ENCODE measurements around the gene PTPRJ. TPM values are rescaled to one million over a fixed set of nuclear protein-coding genes. Genes with fewer than 3 reads are reported as not detected.

The PTPRJ gene
- total RNA-seq, 3 donors from 2014 or later = 13.8 to 22.3 (median 19.0) TPM

DNA sequence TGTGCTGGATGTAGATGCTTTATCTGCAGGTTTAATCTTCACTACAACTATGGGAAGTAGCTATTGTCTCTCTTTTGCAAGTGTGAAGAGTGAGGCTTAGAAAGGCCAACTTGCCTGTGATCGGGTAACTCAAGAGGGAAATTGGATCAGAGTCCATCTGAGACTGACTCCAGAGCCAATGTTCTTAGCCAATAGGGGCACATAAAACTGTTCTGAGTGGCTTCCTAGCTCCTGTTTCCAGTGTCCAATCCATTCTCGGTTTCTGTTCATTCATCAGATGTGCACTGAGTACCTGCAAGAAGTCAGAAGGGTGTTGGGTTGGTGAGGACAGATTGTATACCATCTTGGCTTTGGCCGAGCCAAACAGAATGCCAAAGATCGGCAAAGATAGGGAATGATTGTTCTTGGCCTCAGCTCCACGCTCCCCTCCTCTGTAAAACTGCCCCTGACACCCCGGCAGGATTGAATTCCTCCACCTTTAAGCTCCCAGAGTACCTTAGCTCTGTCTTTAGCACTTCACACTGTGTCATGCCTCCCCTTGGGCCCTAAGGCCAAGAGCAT lies 100.0 kb downstream of the PTPRJ start:
- Mint-ChIP-seq H3K9me3 (no peaks in the 10 kb centered on the region), H3K27me3 (ENCODE audit: low read depth) (no peaks in the 10 kb centered on the region), H3K36me3 (ENCODE audit: insufficient read depth) (peaks cover 19% of the 10 kb centered on the region), H3K4me3 (no peak overlapping the region), H3K4me1 (ENCODE audit: low read depth) (peaks cover 51% of the 10 kb centered on the region)
- DNase-seq = no peak
- no peak for ATAC-seq

GRCh38 chr11:48081151-48082010 lies 101.0 kb downstream of the PTPRJ start:
- Mint-ChIP-seq H3K4me3 (no peak overlapping the region), H3K4me1 (ENCODE audit: low read depth) (peaks cover 44% of the 10 kb centered on the region), H3K36me3 (ENCODE audit: insufficient read depth) (peaks cover 11% of the 10 kb centered on the region), H3K9me3 (no peaks in the 10 kb centered on the region), H3K27me3 (ENCODE audit: low read depth) (no peaks in the 10 kb centered on the region)
- ATAC-seq (peak; percentile 23 to 61), DNase-seq (no peak)

DNA sequence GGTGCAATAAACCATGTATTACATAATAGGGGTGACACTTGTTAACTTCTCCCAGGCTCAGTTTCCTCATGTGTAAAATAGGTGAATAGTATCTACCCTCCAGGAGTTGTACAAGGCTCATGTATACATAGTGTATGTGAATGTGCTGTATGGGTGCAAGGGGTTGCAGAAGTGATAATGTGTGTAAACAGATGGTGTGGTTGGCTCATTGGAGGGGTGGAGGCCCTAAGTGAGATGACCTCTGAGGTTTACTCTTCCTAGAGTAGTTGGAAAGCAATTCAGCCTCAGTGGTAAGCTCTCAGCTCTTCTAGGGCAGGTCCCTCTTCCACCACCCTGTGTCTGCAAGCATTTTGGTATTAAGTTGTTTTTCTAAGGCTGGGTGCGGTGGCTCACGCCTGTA lies 102.4 kb downstream of the PTPRJ start:
- H3K4me1 Mint-ChIP-seq (ENCODE audit: low read depth) = peaks cover 50% of the 10 kb centered on the region
- ATAC-seq (no peak), DNase-seq (no peak)
- no peaks in the 10 kb centered on the region for H3K9me3 Mint-ChIP-seq
- H3K4me3 Mint-ChIP-seq = no peak overlapping the region
- H3K36me3 Mint-ChIP-seq (ENCODE audit: insufficient read depth) = peaks cover 8% of the 10 kb centered on the region
- no peaks in the 10 kb centered on the region for H3K27me3 Mint-ChIP-seq (ENCODE audit: low read depth)

- no peaks in the 10 kb centered on the region for H3K27me3 Mint-ChIP-seq (ENCODE audit: low read depth)
- peaks cover 7% of the 10 kb centered on the region for H3K36me3 Mint-ChIP-seq (ENCODE audit: insufficient read depth)
- peaks cover 50% of the 10 kb centered on the region for H3K4me1 Mint-ChIP-seq (ENCODE audit: low read depth)
- no peak for DNase-seq
- ATAC-seq = no peak
- H3K4me3 Mint-ChIP-seq = no peak overlapping the region
- no peaks in the 10 kb centered on the region for H3K9me3 Mint-ChIP-seq
Measured at GRCh38 chr11:48083421-48083820, 103.1 kb downstream of the PTPRJ start.

- no peak for DNase-seq
Measured at GRCh38 chr11:48085688-48086087, 105.3 kb downstream of the PTPRJ start.

GRCh38 chr11:48087422-48087821 lies 107.1 kb downstream of the PTPRJ start:
- H3K27me3 Mint-ChIP-seq (ENCODE audit: low read depth) = no peaks in the 10 kb centered on the region
- H3K4me1 Mint-ChIP-seq (ENCODE audit: low read depth) = peaks cover 50% of the 10 kb centered on the region
- DNase-seq (no peak), ATAC-seq (no peak)
- H3K36me3 Mint-ChIP-seq (ENCODE audit: insufficient read depth) = peaks cover 4% of the 10 kb centered on the region
- H3K4me3 Mint-ChIP-seq = no peak overlapping the region
- H3K9me3 Mint-ChIP-seq = no peaks in the 10 kb centered on the region

More at GRCh38 chr11:48085688-48086087, 105.3 kb downstream of the PTPRJ start:
- Mint-ChIP-seq H3K9me3 (no peaks in the 10 kb centered on the region), H3K4me3 (no peak overlapping the region), H3K27me3 (ENCODE audit: low read depth) (no peaks in the 10 kb centered on the region), H3K4me1 (ENCODE audit: low read depth) (peaks cover 53% of the 10 kb centered on the region), H3K36me3 (ENCODE audit: insufficient read depth) (peaks cover 4% of the 10 kb centered on the region)
- no peak for ATAC-seq

DNA sequence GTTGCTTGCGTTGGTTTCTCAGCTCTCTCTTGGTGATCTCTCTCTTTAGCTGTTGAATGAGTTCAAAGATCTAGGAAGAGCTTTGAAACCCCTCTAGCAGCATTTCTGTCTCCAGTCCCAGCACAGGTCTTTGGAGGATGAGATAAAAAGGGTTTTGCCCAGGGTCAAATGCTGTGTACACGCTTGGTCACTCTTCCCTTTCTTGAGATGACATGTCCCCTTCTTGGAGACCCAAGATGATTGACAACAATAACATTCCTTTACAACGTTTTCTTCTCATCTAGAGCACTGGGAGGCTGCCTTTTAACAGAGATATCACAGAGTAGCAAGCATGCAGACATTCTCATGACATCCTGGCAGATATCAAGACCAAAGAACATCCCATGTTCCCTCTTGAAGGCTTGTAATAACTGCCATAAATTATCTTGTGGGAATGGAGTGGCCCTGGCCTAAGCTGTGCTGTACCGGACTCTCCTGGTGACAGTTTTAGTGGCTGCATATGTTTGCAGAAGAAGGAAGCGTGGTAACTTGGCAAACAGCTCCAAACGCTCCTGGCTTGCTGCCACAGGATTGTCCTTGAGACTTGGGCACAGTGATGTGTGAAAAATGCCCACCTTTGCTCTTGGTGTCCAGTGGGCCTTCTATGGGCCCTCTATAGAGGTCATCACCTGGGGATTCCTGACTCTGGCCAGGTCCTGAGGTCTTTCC lies 107.8 kb downstream of the PTPRJ start:
- H3K4me3 Mint-ChIP-seq = no peak overlapping the region
- no peaks in the 10 kb centered on the region for H3K9me3 Mint-ChIP-seq
- peaks cover 51% of the 10 kb centered on the region for H3K4me1 Mint-ChIP-seq (ENCODE audit: low read depth)
- H3K36me3 Mint-ChIP-seq (ENCODE audit: insufficient read depth) = peaks cover 4% of the 10 kb centered on the region
- no peaks in the 10 kb centered on the region for H3K27me3 Mint-ChIP-seq (ENCODE audit: low read depth)
- ATAC-seq = no peak
- DNase-seq = no peak

GRCh38 chr11:48088682-48089050 lies 108.3 kb downstream of the PTPRJ start:
- ATAC-seq (no peak), DNase-seq (no peak)
- Mint-ChIP-seq H3K27me3 (ENCODE audit: low read depth) (no peaks in the 10 kb centered on the region), H3K9me3 (no peaks in the 10 kb centered on the region), H3K4me1 (ENCODE audit: low read depth) (peaks cover 52% of the 10 kb centered on the region), H3K36me3 (ENCODE audit: insufficient read depth) (peaks cover 2% of the 10 kb centered on the region), H3K4me3 (no peak overlapping the region)

DNA sequence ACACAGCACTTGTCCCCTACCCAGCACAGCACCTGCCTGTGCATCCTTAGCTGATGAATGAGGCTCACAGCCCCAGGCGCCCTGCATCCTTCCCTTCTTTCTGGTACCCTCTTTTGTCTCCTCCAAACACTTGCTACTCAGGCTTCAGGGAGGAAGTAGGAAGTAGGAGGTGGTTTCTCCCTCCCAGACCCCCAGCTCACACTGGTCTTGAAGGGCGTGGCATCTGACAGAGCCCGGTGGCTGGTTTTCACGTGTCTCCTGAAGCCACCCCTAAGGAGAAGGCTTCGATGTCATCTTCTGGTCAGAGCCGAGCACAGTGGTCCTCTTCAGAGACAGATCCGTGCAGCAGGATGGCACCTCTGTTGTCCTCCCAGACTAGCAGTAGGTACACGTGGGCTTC lies 109.8 kb downstream of the PTPRJ start:
- H3K4me3 Mint-ChIP-seq = no peak overlapping the region
- peaks cover 65% of the 10 kb centered on the region for H3K4me1 Mint-ChIP-seq (ENCODE audit: low read depth)
- H3K36me3 Mint-ChIP-seq (ENCODE audit: insufficient read depth) = peaks cover 3% of the 10 kb centered on the region
- DNase-seq = no peak
- H3K27me3 Mint-ChIP-seq (ENCODE audit: low read depth) = no peaks in the 10 kb centered on the region
- no peaks in the 10 kb centered on the region for H3K9me3 Mint-ChIP-seq
- ATAC-seq = no peak

GRCh38 chr11:48091426-48092102 lies 111.2 kb downstream of the PTPRJ start:
- H3K27me3 Mint-ChIP-seq (ENCODE audit: low read depth) = no peaks in the 10 kb centered on the region
- peaks cover 4% of the 10 kb centered on the region for H3K36me3 Mint-ChIP-seq (ENCODE audit: insufficient read depth)
- ATAC-seq (no peak), DNase-seq (no peak)
- peaks cover 74% of the 10 kb centered on the region for H3K4me1 Mint-ChIP-seq (ENCODE audit: low read depth)
- H3K9me3 Mint-ChIP-seq = no peaks in the 10 kb centered on the region
- no peak overlapping the region for H3K4me3 Mint-ChIP-seq

DNA sequence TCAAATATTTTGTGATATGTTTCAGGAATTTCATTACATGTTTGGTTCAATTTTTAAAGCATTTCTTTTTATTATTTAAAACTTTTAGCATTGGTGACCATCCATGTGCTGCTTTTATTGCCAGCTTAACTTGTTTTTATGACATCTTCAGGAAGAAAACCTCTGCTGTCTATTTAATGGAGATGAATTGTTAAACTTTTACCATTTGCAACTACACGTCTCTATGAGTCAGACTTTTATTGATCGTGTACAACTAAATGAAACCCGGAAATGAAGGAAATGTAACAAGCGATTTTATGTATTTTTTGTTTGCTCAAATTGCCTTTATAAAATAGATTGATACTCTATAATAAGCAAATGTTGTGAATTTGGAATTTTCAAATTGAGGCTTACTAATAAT lies 113.0 kb downstream of the PTPRJ start:
- H3K4me1 Mint-ChIP-seq (ENCODE audit: low read depth) = peaks cover 76% of the 10 kb centered on the region
- peaks cover 2% of the 10 kb centered on the region for H3K36me3 Mint-ChIP-seq (ENCODE audit: insufficient read depth)
- no peak for DNase-seq
- no peaks in the 10 kb centered on the region for H3K9me3 Mint-ChIP-seq
- no peak for ATAC-seq
- H3K27me3 Mint-ChIP-seq (ENCODE audit: low read depth) = no peaks in the 10 kb centered on the region
- H3K4me3 Mint-ChIP-seq = no peak overlapping the region

- H3K4me1 Mint-ChIP-seq (ENCODE audit: low read depth) = peaks cover 76% of the 10 kb centered on the region
- H3K4me3 Mint-ChIP-seq = peak overlapping the region; percentile 48
- peaks cover 2% of the 10 kb centered on the region for H3K36me3 Mint-ChIP-seq (ENCODE audit: insufficient read depth)
- H3K27me3 Mint-ChIP-seq (ENCODE audit: low read depth) = no peaks in the 10 kb centered on the region
- no peaks in the 10 kb centered on the region for H3K9me3 Mint-ChIP-seq
- DNase-seq = no peak
- no peak for ATAC-seq
Measured at GRCh38 chr11:48093795-48094642, 113.7 kb downstream of the PTPRJ start.

GRCh38 chr11:48094643-48095339 lies 114.4 kb downstream of the PTPRJ start:
- no peak for DNase-seq
- no peaks in the 10 kb centered on the region for H3K27me3 Mint-ChIP-seq (ENCODE audit: low read depth)
- H3K4me3 Mint-ChIP-seq = no peak overlapping the region

More at GRCh38 chr11:48094643-48095339, 114.4 kb downstream of the PTPRJ start:
- no peak for ATAC-seq
- H3K4me1 Mint-ChIP-seq (ENCODE audit: low read depth) = peaks cover 77% of the 10 kb centered on the region
- H3K9me3 Mint-ChIP-seq = no peaks in the 10 kb centered on the region
- H3K36me3 Mint-ChIP-seq (ENCODE audit: insufficient read depth) = peaks cover 4% of the 10 kb centered on the region
